HEK293 (cell line): Measurements from ENCODE around the gene PANK4.

Experiments
- CTCF ChIA-PET: fragments of 350-600 bp; formaldehyde crosslinking; extraction: SDS; loops from one replicate; lab custom pipeline; 2021; ENCODE audit warnings: antibody characterized with exemption; lab: Yijun Ruan, JAX
- POLR2A ChIA-PET: fragments of 300-600 bp; formaldehyde crosslinking; extraction: SDS; loops from one replicate; lab custom pipeline; 2020; ENCODE audit warnings: antibody characterized with exemption, inconsistent platforms; lab: Yijun Ruan, JAX
- H3K27ac ChIP-seq: fragments of 200-500 bp; sonication (Bioruptor generic); 2 replicates; pipeline ENCODE4 v1.5.1; 2014; ENCODE audit warnings: low read depth, low read length, control low read depth, inconsistent platforms; ENCODE audit errors: extremely low read depth
- H3K36me3 ChIP-seq, 2 experiments: fragments of 200-500 bp in 1 of 2; sonication (Bioruptor generic) in 1 of 2; 1 replicate in 1 of 2; 2 replicates in 1 of 2; pipeline ENCODE4 v1.5.1; 2014 to 2017; ENCODE audit warnings: inconsistent platforms in 2 of 2, low read length in 2 of 2; ENCODE audit not compliant: control insufficient read depth in 2 of 2, insufficient read depth in 1 of 2
- H3K4me1 ChIP-seq: fragments of 200-500 bp; sonication (Bioruptor generic); 2 replicates; pipeline ENCODE4 v1.5.1; 2014; ENCODE audit warnings: mild to moderate bottlenecking, low read length, inconsistent platforms; ENCODE audit not compliant: control insufficient read depth, insufficient read depth
- H3K4me3 ChIP-seq: 2 replicates; pipeline ENCODE4 v1.5.1; 2011; ENCODE audit warnings: low read depth, mild to moderate bottlenecking, control low read depth, low read length, moderate library complexity
- H3K9me3 ChIP-seq: fragments of 200-500 bp; sonication (Bioruptor generic); 2 replicates; pipeline ENCODE4 v1.5.1; 2014; ENCODE audit warnings: low read depth, low read length, inconsistent platforms; ENCODE audit not compliant: control insufficient read depth, insufficient read depth
- EGR2 ChIP-seq: fragments of 450-650 bp; formaldehyde crosslinking; IDR thresholded peaks from 2 replicates; pipeline ENCODE4 v1.5.1; 2016; ENCODE audit warnings: low read depth, missing biosample characterization, missing genetic modification characterization
- FEZF1 ChIP-seq: fragments of 450-650 bp; formaldehyde crosslinking; IDR thresholded peaks from 2 replicates; pipeline ENCODE4 v1.5.1; 2016; ENCODE audit warnings: missing biosample characterization, missing genetic modification characterization
- GLI4 ChIP-seq: fragments of 450-650 bp; formaldehyde crosslinking; IDR thresholded peaks from 2 replicates; pipeline ENCODE4 v1.5.1; 2016; ENCODE audit warnings: missing biosample characterization, missing genetic modification characterization
- SP3 ChIP-seq: fragments of 450-650 bp; formaldehyde crosslinking; IDR thresholded peaks from 2 replicates; pipeline ENCODE4 v1.5.1; 2016; ENCODE audit warnings: missing biosample characterization, missing genetic modification characterization
- YY1 ChIP-seq: fragments of 450-650 bp; formaldehyde crosslinking; IDR thresholded peaks from 2 replicates; pipeline ENCODE4 v1.5.1; 2018; ENCODE audit warnings: missing biosample characterization, missing genetic modification characterization
- ZNF335 ChIP-seq: fragments of 450-650 bp; formaldehyde crosslinking; conservative IDR thresholded peaks from 2 replicates; pipeline ENCODE4 v1.5.1; 2016; ENCODE audit warnings: missing biosample characterization, missing genetic modification characterization
- ZNF354C ChIP-seq: fragments of 450-650 bp; formaldehyde crosslinking; IDR thresholded peaks from 2 replicates; pipeline ENCODE4 v1.5.1; 2016; ENCODE audit warnings: missing biosample characterization, missing genetic modification characterization, low read depth, borderline replicate concordance
- ZNF560 ChIP-seq: fragments of 450-650 bp; formaldehyde crosslinking; IDR thresholded peaks from 2 replicates; pipeline ENCODE4 v1.5.1; 2017; ENCODE audit warnings: missing biosample characterization, missing genetic modification characterization, borderline replicate concordance
- ZNF621 ChIP-seq: fragments of 450-650 bp; formaldehyde crosslinking; IDR thresholded peaks from 2 replicates; pipeline ENCODE4 v1.5.1; 2017; ENCODE audit warnings: missing biosample characterization, missing genetic modification characterization
- ZNF664 ChIP-seq: fragments of 450-650 bp; formaldehyde crosslinking; IDR thresholded peaks from 2 replicates; pipeline ENCODE4 v1.5.1; 2016; ENCODE audit warnings: missing biosample characterization, missing genetic modification characterization
- ZNF707 ChIP-seq: fragments of 450-650 bp; formaldehyde crosslinking; IDR thresholded peaks from 2 replicates; pipeline ENCODE4 v1.5.1; 2016; ENCODE audit warnings: missing biosample characterization, missing genetic modification characterization
- TF ChIP-seq, protein P1 (sequence below): fragments of 450-650 bp; formaldehyde crosslinking; IDR thresholded peaks from 2 replicates; pipeline ENCODE4 v1.5.1; 2016; ENCODE audit warnings: missing biosample characterization, missing genetic modification characterization
- TF ChIP-seq, protein P2 (sequence below): fragments of 450-650 bp; formaldehyde crosslinking; IDR thresholded peaks from 2 replicates; pipeline ENCODE4 v1.5.1; 2016; ENCODE audit warnings: missing biosample characterization, missing genetic modification characterization

The PANK4 gene

DNA sequence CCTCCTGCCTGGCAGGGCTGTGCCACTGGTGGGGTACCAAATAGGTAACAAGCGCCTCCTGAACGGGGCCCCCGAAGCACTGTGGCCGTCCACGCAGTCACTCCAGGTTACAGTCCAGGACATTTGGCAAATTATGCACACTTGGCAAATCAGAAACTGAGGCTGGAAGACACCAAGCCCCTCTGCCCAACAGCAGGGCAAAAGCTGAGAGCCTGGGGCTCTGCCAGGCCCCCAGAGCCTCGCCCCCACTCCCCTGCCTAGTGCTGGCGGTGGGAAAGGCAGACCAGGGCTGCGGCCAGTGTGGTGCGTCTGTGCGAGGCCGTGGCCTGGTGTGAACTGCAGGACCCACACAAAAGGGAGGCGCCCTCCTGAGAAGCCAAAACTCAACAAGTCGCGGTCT lies 9.4 kb downstream of the PANK4 start (continued):
- TF ChIP-seq YY1 (tag by site-specific recombination) (no peak), SP3 (tag by site-specific recombination) (no peak)

DNA sequence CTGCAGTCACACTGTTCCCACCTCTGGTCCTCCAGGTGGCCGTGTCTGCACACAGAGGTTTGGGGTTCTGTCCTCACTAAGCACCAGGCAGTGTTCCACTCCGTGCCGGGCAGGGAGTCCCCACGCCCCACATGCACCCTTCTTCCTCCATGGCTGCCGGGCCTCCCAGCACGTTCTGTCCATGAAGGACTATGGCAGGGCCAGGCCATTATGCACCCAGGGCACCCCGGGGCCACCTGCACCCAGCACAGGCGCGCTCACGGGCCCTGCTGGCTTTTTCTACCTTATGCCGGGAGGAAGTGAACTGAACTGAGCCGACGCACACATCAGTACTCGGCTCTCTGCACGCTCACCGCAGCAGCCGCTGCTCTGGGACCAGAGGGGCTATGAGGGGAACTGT lies 10.3 kb downstream of the PANK4 start:
- TF ChIP-seq ZNF664 (tag by site-specific recombination) (no peak), ZNF707 (no peak), ZNF621 (tag by site-specific recombination) (no peak), GLI4 (tag by site-specific recombination) (no peak), ZNF335 (tag by site-specific recombination) (no peak), FEZF1 (tag by site-specific recombination) (no peak), ZNF560 (tag by site-specific recombination) (no peak)
- Histone ChIP-seq H3K4me3 (no peak overlapping the region), H3K36me3 (peaks cover 0 to 97% of the 10 kb centered on the region in 2 experiments; a peak in 2 of 3 replicates), H3K4me1 (no peaks in the 10 kb centered on the region), H3K27ac (no peak overlapping the region), H3K9me3 (no peaks in the 10 kb centered on the region)
- CTCF ChIA-PET = no interaction called here
- POLR2A ChIA-PET = no interaction called here

DNA sequence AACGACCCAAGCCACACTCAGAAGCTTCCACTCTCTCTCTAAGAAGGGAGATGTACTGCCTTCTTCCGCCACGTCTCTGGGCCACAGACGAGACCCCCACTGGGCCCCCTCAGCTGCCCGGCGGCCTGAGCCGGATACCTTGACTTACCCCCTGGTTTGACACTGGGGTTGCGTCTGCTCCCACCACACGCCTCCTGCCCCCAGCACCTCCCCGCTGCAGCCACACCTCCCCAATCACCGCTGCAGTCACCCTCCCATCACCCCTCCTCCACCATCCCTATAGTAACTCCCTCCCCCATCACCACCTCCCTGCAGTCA lies 10.7 kb downstream of the PANK4 start:
- TF ChIP-seq ZNF354C = no peak
- TF ChIP-seq, protein P1, sequence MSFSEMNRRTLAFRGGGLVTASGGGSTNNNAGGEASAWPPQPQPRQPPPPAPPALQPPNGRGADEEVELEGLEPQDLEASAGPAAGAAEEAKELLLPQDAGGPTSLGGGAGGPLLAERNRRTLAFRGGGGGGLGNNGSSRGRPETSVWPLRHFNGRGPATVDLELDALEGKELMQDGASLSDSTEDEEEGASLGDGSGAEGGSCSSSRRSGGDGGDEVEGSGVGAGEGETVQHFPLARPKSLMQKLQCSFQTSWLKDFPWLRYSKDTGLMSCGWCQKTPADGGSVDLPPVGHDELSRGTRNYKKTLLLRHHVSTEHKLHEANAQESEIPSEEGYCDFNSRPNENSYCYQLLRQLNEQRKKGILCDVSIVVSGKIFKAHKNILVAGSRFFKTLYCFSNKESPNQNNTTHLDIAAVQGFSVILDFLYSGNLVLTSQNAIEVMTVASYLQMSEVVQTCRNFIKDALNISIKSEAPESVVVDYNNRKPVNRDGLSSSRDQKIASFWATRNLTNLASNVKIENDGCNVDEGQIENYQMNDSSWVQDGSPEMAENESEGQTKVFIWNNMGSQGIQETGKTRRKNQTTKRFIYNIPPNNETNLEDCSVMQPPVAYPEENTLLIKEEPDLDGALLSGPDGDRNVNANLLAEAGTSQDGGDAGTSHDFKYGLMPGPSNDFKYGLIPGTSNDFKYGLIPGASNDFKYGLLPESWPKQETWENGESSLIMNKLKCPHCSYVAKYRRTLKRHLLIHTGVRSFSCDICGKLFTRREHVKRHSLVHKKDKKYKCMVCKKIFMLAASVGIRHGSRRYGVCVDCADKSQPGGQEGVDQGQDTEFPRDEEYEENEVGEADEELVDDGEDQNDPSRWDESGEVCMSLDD (tag by site-specific recombination) = no peak
- peak; percentile 35; the same call in 1 of the 2 replicates for TF ChIP-seq EGR2 (tag by site-specific recombination)
- Histone ChIP-seq H3K4me3 (no peak overlapping the region), H3K9me3 (no peaks in the 10 kb centered on the region), H3K27ac (no peak overlapping the region), H3K36me3 (peaks cover 0 to 97% of the 10 kb centered on the region in 2 experiments; a peak in 2 of 3 replicates), H3K4me1 (no peaks in the 10 kb centered on the region)
- ChIA-PET POLR2A (no interaction called here), CTCF (no interaction called here)

DNA sequence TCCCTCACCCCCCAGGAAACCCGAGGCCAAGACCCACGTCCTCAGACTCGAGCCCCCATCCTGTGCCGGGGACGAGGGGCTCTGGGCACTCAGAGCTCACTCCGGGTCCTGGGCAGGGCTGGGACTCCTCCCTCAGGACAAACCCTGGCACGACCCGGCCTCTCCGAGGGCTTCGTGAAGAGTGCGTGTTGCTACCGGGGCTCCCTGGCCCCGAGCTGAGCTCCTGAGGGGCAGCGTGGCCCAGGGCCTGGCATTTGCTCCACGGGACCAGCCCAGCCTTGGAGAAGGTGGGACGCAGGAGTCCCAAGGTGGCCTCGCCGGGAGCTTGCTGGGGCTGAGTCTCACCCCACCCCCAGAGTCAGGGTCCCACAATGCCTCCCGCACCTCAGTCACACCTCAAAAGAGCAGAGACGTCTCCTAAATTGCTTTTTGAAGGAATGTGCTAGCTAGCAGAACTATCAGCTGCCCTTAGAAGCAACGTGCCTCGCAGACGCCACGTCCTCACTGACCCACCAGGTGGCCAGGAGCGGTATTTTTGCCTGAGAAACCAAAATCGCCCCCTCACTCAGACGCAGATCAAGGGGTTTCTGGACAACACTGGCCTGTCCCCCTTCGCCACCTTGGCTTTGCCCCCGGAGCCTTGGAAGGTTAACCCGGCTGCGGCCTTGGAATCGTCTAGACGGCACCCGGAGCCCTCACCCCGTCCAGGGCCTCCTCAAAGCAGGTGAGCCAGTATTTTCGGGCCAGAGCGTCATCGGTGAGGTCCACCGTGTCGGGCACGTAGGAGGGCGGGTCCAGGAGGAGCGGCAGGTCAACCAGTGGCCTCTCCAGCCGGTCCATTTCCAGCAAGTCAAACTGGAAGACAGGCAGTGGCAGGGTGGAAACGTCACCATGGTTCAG lies 11.3 kb downstream of the PANK4 start:
- ChIA-PET POLR2A (interaction anchor here (1.0 kb wide), 1 partner anchor 11 kb away, joined by 4 read pairs; the partner anchor contains the start of gene PANK4), CTCF (interaction anchor here (0.5 kb wide), 1 partner anchor 19 kb away, joined by 3 read pairs; no protein-coding TSS in a partner anchor)
- no peaks in the 10 kb centered on the region for H3K4me1 ChIP-seq
- no peak overlapping the region for H3K27ac ChIP-seq
- no peak overlapping the region for H3K4me3 ChIP-seq
- peaks cover 0 to 98% of the 10 kb centered on the region in 2 experiments; a peak in 2 of 3 replicates for H3K36me3 ChIP-seq
- no peaks in the 10 kb centered on the region for H3K9me3 ChIP-seq
- TF ChIP-seq, protein P2, sequence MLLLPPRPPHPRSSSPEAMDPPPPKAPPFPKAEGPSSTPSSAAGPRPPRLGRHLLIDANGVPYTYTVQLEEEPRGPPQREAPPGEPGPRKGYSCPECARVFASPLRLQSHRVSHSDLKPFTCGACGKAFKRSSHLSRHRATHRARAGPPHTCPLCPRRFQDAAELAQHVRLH (tag by site-specific recombination) = no peak
